SW 1271 (cell line): ENCODE results near the gene SPTBN2.

Experiments used
- DNase-seq, 2 experiments: peaks; one replicate each; lab custom pipeline; 2025; lab: John Stamatoyannopoulos, UW

SPTBN2 gene

GRCh38 chr11:66638177-66639065 is 90.6 kb downstream of the SPTBN2 start, which contains the start of gene RBM4:
RBM4 (plus strand) TSS chr11:66638703; CDS start chr11:66639712, 1,009 bp downstream.
- DNase-seq, result peak; percentile 99

- DNase-seq, result no peak
Observed at GRCh38 chr11:66637557-66638176, 91.3 kb downstream of the SPTBN2 start.

- DNase-seq, result no peak
Observed at GRCh38 chr11:66636411-66636810, 92.6 kb downstream of the SPTBN2 start.
